Measurements from ENCODE around the gene RPS6KB2.

- TF ChIP-seq CTCF (IDR thresholded peaks at IDR 0.05; ENCODE audit: poor library complexity) (no peak), EZH2 (IDR thresholded peaks at IDR 0.05; ENCODE audit: borderline replicate concordance) (no peak)
Observed at GRCh38 chr11:67435031-67435726, 6.9 kb downstream of the RPS6KB2 start.
